ENCODE results near the gene ARV1.
"Not testable (repeated sequence)": the region's sequence is repeated elsewhere in the genome, so short reads cannot be mapped to it uniquely, and the experiment has no call there.

ARV1 gene

GRCh38 chr1:231023150-231023549 lies 44.3 kb downstream of the ARV1 start:
- ChIA-PET CTCF (no interaction called here), POLR2A (no interaction called here)
- TF ChIP-seq TARDBP (IDR thresholded peaks at IDR 0.05) (no peak), PKNOX1 (IDR thresholded peaks at IDR 0.05) (no peak), HDGF (IDR thresholded peaks at IDR 0.05; ENCODE audit: borderline replicate concordance) (no peak), BHLHE40 (IDR thresholded peaks at IDR 0.05; ENCODE audit: borderline replicate concordance) (no peak), CTBP1 (IDR thresholded peaks at IDR 0.05; ENCODE audit: borderline replicate concordance) (no peak), SUZ12 (IDR thresholded peaks at IDR 0.05) (no peak)
- no peak for DNase-seq (ENCODE audit: extremely low spot score)

- ChIA-PET POLR2A (no interaction called here), CTCF (no interaction called here)
- no peak for TF ChIP-seq SUZ12 (IDR thresholded peaks at IDR 0.05)
- no peak for TF ChIP-seq FOXA1 (IDR thresholded peaks at IDR 0.05)
- TF ChIP-seq LEF1 (IDR thresholded peaks at IDR 0.05; ENCODE audit: borderline replicate concordance), result no peak
- no peak for TF ChIP-seq TARDBP (IDR thresholded peaks at IDR 0.05)
- TF ChIP-seq FOXK2 (IDR thresholded peaks at IDR 0.05), result no peak
- TF ChIP-seq CTBP1 (IDR thresholded peaks at IDR 0.05; ENCODE audit: borderline replicate concordance), result no peak
- TF ChIP-seq ZNF384 (IDR thresholded peaks at IDR 0.05), result no peak
- TF ChIP-seq FOXM1 (IDR thresholded peaks at IDR 0.05; ENCODE audit: borderline replicate concordance), result no peak
- TF ChIP-seq PKNOX1 (IDR thresholded peaks at IDR 0.05), result no peak
- no peak for TF ChIP-seq SP1 (IDR thresholded peaks at IDR 0.05)
- TF ChIP-seq HDGF (IDR thresholded peaks at IDR 0.05; ENCODE audit: borderline replicate concordance), result no peak
- no peak for TF ChIP-seq ARNT (IDR thresholded peaks at IDR 0.05)
- TF ChIP-seq BHLHE40 (IDR thresholded peaks at IDR 0.05; ENCODE audit: borderline replicate concordance), result no peak
- TF ChIP-seq NFRKB (IDR thresholded peaks at IDR 0.05), result no peak
- DNase-seq (ENCODE audit: extremely low spot score), result no peak
These were observed 47.7 kb downstream of the ARV1 start for GRCh38 chr1:231026576-231026975.

- POLR2A ChIA-PET, result interaction anchor here (1.1 kb wide), 1 partner anchor 11 kb away, joined by 3 read pairs; no protein-coding TSS in a partner anchor
- CTCF ChIA-PET, result no interaction called here
- DNase-seq (ENCODE audit: extremely low spot score), result no peak
- no peak for TF ChIP-seq ARNT (IDR thresholded peaks at IDR 0.05)
- no peak for TF ChIP-seq L3MBTL2 (conservative IDR thresholded peaks at IDR 0.05)
- no peak for TF ChIP-seq FOXA1 (IDR thresholded peaks at IDR 0.05)
- no peak for TF ChIP-seq LEF1 (IDR thresholded peaks at IDR 0.05; ENCODE audit: borderline replicate concordance)
- no peak for TF ChIP-seq FOXM1 (IDR thresholded peaks at IDR 0.05; ENCODE audit: borderline replicate concordance)
- no peak for TF ChIP-seq ZNF384 (IDR thresholded peaks at IDR 0.05)
- no peak for TF ChIP-seq FOXK2 (IDR thresholded peaks at IDR 0.05)
- no peak for TF ChIP-seq SUZ12 (IDR thresholded peaks at IDR 0.05)
- no peak for TF ChIP-seq NFRKB (IDR thresholded peaks at IDR 0.05)
- TF ChIP-seq CTBP1 (IDR thresholded peaks at IDR 0.05; ENCODE audit: borderline replicate concordance), result no peak
- no peak for TF ChIP-seq SP1 (IDR thresholded peaks at IDR 0.05)
- TF ChIP-seq ELF4 (IDR thresholded peaks at IDR 0.05), result no peak
- TF ChIP-seq HDGF (IDR thresholded peaks at IDR 0.05; ENCODE audit: borderline replicate concordance), result no peak
- TF ChIP-seq BHLHE40 (IDR thresholded peaks at IDR 0.05; ENCODE audit: borderline replicate concordance), result no peak
- TF ChIP-seq TARDBP (IDR thresholded peaks at IDR 0.05), result no peak
These were observed 48.4 kb downstream of the ARV1 start for GRCh38 chr1:231027136-231027925.

GRCh38 chr1:231027971-231028370 lies 49.1 kb downstream of the ARV1 start:
- CTCF ChIA-PET, result no interaction called here
- TF ChIP-seq HDGF (IDR thresholded peaks at IDR 0.05; ENCODE audit: borderline replicate concordance) (no peak), BHLHE40 (IDR thresholded peaks at IDR 0.05; ENCODE audit: borderline replicate concordance) (no peak), CTBP1 (IDR thresholded peaks at IDR 0.05; ENCODE audit: borderline replicate concordance) (no peak), ZNF384 (IDR thresholded peaks at IDR 0.05) (no peak), FOXM1 (IDR thresholded peaks at IDR 0.05; ENCODE audit: borderline replicate concordance) (no peak), ARNT (IDR thresholded peaks at IDR 0.05) (no peak), SUZ12 (IDR thresholded peaks at IDR 0.05) (no peak), ELF4 (IDR thresholded peaks at IDR 0.05) (no peak), FOXK2 (IDR thresholded peaks at IDR 0.05) (no peak), TARDBP (IDR thresholded peaks at IDR 0.05) (no peak), NFRKB (IDR thresholded peaks at IDR 0.05) (no peak), LEF1 (IDR thresholded peaks at IDR 0.05; ENCODE audit: borderline replicate concordance) (no peak), FOXA1 (IDR thresholded peaks at IDR 0.05) (no peak), SP1 (IDR thresholded peaks at IDR 0.05) (no peak), L3MBTL2 (conservative IDR thresholded peaks at IDR 0.05) (no peak), PKNOX1 (IDR thresholded peaks at IDR 0.05) (no peak)

GRCh38 chr1:231028682-231029081 lies 49.8 kb downstream of the ARV1 start:
- no peak for DNase-seq (ENCODE audit: extremely low spot score)
- ChIA-PET CTCF (no interaction called here), POLR2A (no interaction called here)
- TF ChIP-seq FOXA1 (IDR thresholded peaks at IDR 0.05) (no peak), SUZ12 (IDR thresholded peaks at IDR 0.05) (no peak), HDGF (IDR thresholded peaks at IDR 0.05; ENCODE audit: borderline replicate concordance) (no peak), FOXK2 (IDR thresholded peaks at IDR 0.05) (no peak), PKNOX1 (IDR thresholded peaks at IDR 0.05) (no peak), ZNF384 (IDR thresholded peaks at IDR 0.05) (no peak)

More at GRCh38 chr1:231027971-231028370, 49.1 kb downstream of the ARV1 start:
- POLR2A ChIA-PET, result interaction anchor here (1.1 kb wide), 1 partner anchor 11 kb away, joined by 3 read pairs; no protein-coding TSS in a partner anchor
- DNase-seq (ENCODE audit: extremely low spot score), result no peak

GRCh38 chr1:231029247-231029646 lies 50.4 kb downstream of the ARV1 start:
- POLR2A ChIA-PET; DNase-seq (ENCODE audit: extremely low spot score); CTCF ChIA-PET: not testable (repeated sequence)

All from HEK293T (cell line).